ENCODE data around the gene ARAP1.

Gene ARAP1

DNA sequence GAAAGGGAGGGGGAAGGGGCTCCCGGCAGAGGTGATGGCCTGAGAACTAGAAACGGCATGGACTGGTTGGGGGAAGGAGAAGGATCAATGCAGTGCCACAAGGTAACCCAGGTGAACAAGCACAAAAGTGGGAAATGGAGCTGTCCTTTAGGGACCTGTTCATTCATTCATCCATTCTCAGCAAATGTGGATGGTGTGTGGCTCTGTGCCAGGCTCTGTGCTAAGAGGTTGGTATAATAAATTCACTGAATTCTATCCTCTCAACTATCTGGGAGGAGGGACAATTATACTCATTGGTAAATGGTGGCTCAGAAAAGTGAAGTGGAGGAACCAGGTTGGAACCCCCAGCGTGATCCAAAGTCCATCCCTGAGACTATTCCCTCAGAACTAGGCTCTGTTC lies 18.6 kb upstream of the ARAP1 start:
- Histone ChIP-seq H3K27me3 (ENCODE audit: insufficient read depth, low read length, poor library complexity, severe bottlenecking) (no peaks in the 10 kb centered on the region), H4K20me1 (ENCODE audit: insufficient read depth, low read length, poor library complexity, severe bottlenecking) (no peaks in the 10 kb centered on the region), H3K9ac (ENCODE audit: low read depth, low read length, poor library complexity, severe bottlenecking) (no peak overlapping the region), H3K9me2 (replicated peaks; ENCODE audit: low read depth, low read length) (no peaks in the 10 kb centered on the region), H3K9me3 (ENCODE audit: insufficient read depth, low read depth, low read length) (no peaks in the 10 kb centered on the region), H3F3A (ENCODE audit: low read depth) (no peaks in the 10 kb centered on the region), H2AFZ (ENCODE audit: low read length) (no peak overlapping the region), H3K79me2 (ENCODE audit: insufficient read depth, low read length) (no peaks in the 10 kb centered on the region), H3K36me3 (ENCODE audit: insufficient read depth, low read length) (no peaks in the 10 kb centered on the region), H3K4me3 (ENCODE audit: low read length, poor library complexity, severe bottlenecking) (no peak overlapping the region), H3K4me2 (ENCODE audit: low read depth, low read length, poor library complexity, severe bottlenecking) (no peak overlapping the region), H3K4me1 (ENCODE audit: insufficient read depth, low read length, poor library complexity, severe bottlenecking) (peaks cover 12% of the 10 kb centered on the region)
- no peak for TF ChIP-seq EZH2phosphoT487 (IDR thresholded peaks at IDR 0.05; ENCODE audit: borderline replicate concordance)
- TF ChIP-seq, protein P1, sequence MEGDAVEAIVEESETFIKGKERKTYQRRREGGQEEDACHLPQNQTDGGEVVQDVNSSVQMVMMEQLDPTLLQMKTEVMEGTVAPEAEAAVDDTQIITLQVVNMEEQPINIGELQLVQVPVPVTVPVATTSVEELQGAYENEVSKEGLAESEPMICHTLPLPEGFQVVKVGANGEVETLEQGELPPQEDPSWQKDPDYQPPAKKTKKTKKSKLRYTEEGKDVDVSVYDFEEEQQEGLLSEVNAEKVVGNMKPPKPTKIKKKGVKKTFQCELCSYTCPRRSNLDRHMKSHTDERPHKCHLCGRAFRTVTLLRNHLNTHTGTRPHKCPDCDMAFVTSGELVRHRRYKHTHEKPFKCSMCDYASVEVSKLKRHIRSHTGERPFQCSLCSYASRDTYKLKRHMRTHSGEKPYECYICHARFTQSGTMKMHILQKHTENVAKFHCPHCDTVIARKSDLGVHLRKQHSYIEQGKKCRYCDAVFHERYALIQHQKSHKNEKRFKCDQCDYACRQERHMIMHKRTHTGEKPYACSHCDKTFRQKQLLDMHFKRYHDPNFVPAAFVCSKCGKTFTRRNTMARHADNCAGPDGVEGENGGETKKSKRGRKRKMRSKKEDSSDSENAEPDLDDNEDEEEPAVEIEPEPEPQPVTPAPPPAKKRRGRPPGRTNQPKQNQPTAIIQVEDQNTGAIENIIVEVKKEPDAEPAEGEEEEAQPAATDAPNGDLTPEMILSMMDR (conservative IDR thresholded peaks at IDR 0.05; ENCODE audit: low read length), result no peak

DNA sequence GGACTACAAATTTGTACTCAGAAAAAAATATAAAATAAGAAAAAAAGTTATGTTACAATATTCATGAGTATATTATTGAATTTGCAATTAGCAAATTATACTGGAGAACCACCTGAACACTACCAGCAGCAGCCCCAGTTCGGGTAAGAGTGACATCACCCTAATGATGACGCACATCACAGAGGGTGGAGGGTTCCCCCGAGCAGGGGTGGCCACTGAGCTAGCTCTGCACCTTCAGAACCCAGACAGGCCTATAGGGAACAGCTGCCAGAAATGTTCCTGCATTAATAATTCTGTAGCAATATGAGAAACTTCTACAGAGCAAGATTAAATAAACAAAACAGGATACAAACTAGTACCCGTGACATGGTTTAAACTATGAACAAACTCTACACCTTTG lies 17.5 kb upstream of the ARAP1 start:
- H4K20me1 ChIP-seq (ENCODE audit: insufficient read depth, low read length, poor library complexity, severe bottlenecking), result no peaks in the 10 kb centered on the region
- no peaks in the 10 kb centered on the region for H3K27me3 ChIP-seq (ENCODE audit: insufficient read depth, low read length, poor library complexity, severe bottlenecking)
- H3F3A ChIP-seq (ENCODE audit: low read depth), result no peaks in the 10 kb centered on the region
- no peak overlapping the region for H2AFZ ChIP-seq (ENCODE audit: low read length)
- H3K4me3 ChIP-seq (ENCODE audit: low read length, poor library complexity, severe bottlenecking), result no peak overlapping the region
- H3K9me3 ChIP-seq (ENCODE audit: insufficient read depth, low read depth, low read length), result no peaks in the 10 kb centered on the region
- no peaks in the 10 kb centered on the region for H3K9me2 ChIP-seq (replicated peaks; ENCODE audit: low read depth, low read length)
- no peak overlapping the region for H3K4me2 ChIP-seq (ENCODE audit: low read depth, low read length, poor library complexity, severe bottlenecking)
- H3K4me1 ChIP-seq (ENCODE audit: insufficient read depth, low read length, poor library complexity, severe bottlenecking), result peaks cover 12% of the 10 kb centered on the region
- H3K79me2 ChIP-seq (ENCODE audit: insufficient read depth, low read length), result no peaks in the 10 kb centered on the region
- H3K36me3 ChIP-seq (ENCODE audit: insufficient read depth, low read length), result no peaks in the 10 kb centered on the region
- H3K9ac ChIP-seq (ENCODE audit: low read depth, low read length, poor library complexity, severe bottlenecking), result no peak overlapping the region
- TF ChIP-seq, protein P1 (conservative IDR thresholded peaks at IDR 0.05; ENCODE audit: low read length), result no peak
- TF ChIP-seq EZH2phosphoT487 (IDR thresholded peaks at IDR 0.05; ENCODE audit: borderline replicate concordance), result no peak

DNA sequence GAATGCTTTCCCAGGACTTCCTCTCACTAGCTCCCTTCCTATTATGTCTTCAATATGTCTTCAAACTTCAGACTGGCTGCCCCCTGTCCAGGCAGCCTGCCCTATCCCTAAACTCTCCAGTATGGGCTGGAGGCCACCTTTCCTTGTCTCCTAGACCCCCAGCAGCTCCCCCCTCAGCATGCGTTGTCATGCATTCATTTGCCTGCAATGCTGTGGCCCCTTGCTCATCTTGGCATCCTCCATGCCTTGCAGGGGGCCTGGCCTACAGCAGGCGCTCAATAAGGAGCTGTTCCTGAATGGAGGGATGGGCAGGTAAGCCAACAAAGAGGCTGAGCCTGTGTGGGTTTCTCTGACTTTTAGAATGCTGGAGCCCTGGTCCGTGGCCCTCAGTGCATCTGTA lies 16.4 kb upstream of the ARAP1 start:
- Histone ChIP-seq H3K9me3 (ENCODE audit: insufficient read depth, low read depth, low read length) (no peaks in the 10 kb centered on the region), H4K20me1 (ENCODE audit: insufficient read depth, low read length, poor library complexity, severe bottlenecking) (no peaks in the 10 kb centered on the region), H3K9ac (ENCODE audit: low read depth, low read length, poor library complexity, severe bottlenecking) (no peak overlapping the region), H3K27me3 (ENCODE audit: insufficient read depth, low read length, poor library complexity, severe bottlenecking) (no peaks in the 10 kb centered on the region), H3K4me1 (ENCODE audit: insufficient read depth, low read length, poor library complexity, severe bottlenecking) (peaks cover 10% of the 10 kb centered on the region), H2AFZ (ENCODE audit: low read length) (no peak overlapping the region), H3K4me3 (ENCODE audit: low read length, poor library complexity, severe bottlenecking) (no peak overlapping the region), H3K9me2 (replicated peaks; ENCODE audit: low read depth, low read length) (no peaks in the 10 kb centered on the region), H3F3A (ENCODE audit: low read depth) (no peaks in the 10 kb centered on the region), H3K36me3 (ENCODE audit: insufficient read depth, low read length) (no peaks in the 10 kb centered on the region), H3K4me2 (ENCODE audit: low read depth, low read length, poor library complexity, severe bottlenecking) (no peak overlapping the region), H3K79me2 (ENCODE audit: insufficient read depth, low read length) (no peaks in the 10 kb centered on the region)
- TF ChIP-seq, protein P1 (conservative IDR thresholded peaks at IDR 0.05; ENCODE audit: low read length), result no peak
- TF ChIP-seq EZH2phosphoT487 (IDR thresholded peaks at IDR 0.05; ENCODE audit: borderline replicate concordance), result no peak

Data from Loucy (cell line).